HCT116 (cell line): Measurements from ENCODE around the gene IL1RL1. TPM values are rescaled to one million over a fixed set of nuclear protein-coding genes. Genes with fewer than 3 reads are reported as not detected.

ENCODE experiments used
- ATAC-seq: fragments of 200-7000 bp; cut with Tn5 transposase; 2 replicates; pipeline ENCODE4 v1.9.1; 2020; ENCODE audit warnings: mild to moderate bottlenecking, moderate library complexity
- BruUV-seq: library from RNA; stranded (reverse); fragments of 400-500 nt; replicated peaks from 2 replicates; lab custom pipeline; 2021; lab: Mats Ljungman, UMichigan
- CTCF ChIA-PET: fragments of 300-600 bp; sonication (Branson Sonifier 250); formaldehyde crosslinking; loops from one replicate; lab custom pipeline; 2021; ENCODE audit warnings: antibody characterized with exemption; lab: Charles Lee
- POLR2A ChIA-PET: fragments of 300-600, 350-600 bp; sonication (Branson Sonifier 250); formaldehyde crosslinking; loops from one replicate; lab custom pipeline; 2021; ENCODE audit warnings: antibody characterized with exemption; lab: Charles Lee
- RAD21 ChIA-PET, 2 experiments: fragments of 300-600 bp; sonication (Branson Sonifier 250); formaldehyde crosslinking; loops; one replicate each; lab custom pipeline; 2023; ENCODE audit warnings: low total read pairs in 2 of 2; ENCODE audit not compliant: uncharacterized antibody in 2 of 2, unreplicated experiment in 2 of 2, low non-redundant PET in 1 of 2; lab: Charles Lee
- DNase-seq: peaks from one replicate; pipeline ENCODE4 v3.0.0-alpha.2; 2010; ENCODE audit warnings: low read depth, low spot score
- H2AFZ ChIP-seq: fragments of 200-600 bp; shearing (Covaris generic), sonication (generic); 2 replicates; pipeline ENCODE4 v1.6.1; 2017; ENCODE audit warnings: low read depth, mixed run types, mixed read lengths, antibody characterized with exemption, low read length; ENCODE audit not compliant: poor library complexity, severe bottlenecking
- H3K27ac ChIP-seq: 2 replicates; pipeline ENCODE4 v1.5.1; 2012; ENCODE audit warnings: low read depth, low read length
- H3K27me3 ChIP-seq: fragments of 200-600 bp; sonication (generic); 2 replicates; pipeline ENCODE4 v1.6.1; 2016; ENCODE audit warnings: mixed run types, low read length, mixed read lengths; ENCODE audit not compliant: insufficient read depth
- H3K36me3 ChIP-seq, 2 experiments: fragments of 200-500 bp in 1 of 2; fragments of 200-600 bp in 1 of 2; sonication (Bioruptor generic) in 1 of 2; sonication (generic) in 1 of 2; 2 replicates each; pipeline versions ENCODE4 v1.5.1 to v1.6.1; 2014 to 2016; ENCODE audit warnings: low read length in 2 of 2, inconsistent platforms in 1 of 2, mixed read lengths in 1 of 2, mixed run types in 1 of 2; ENCODE audit not compliant: insufficient read depth in 2 of 2, control insufficient read depth in 1 of 2
- H3K4me1 ChIP-seq, 2 experiments: fragments of 200-600 bp in 1 of 2; sonication (generic) in 1 of 2; 2 replicates each; pipeline versions ENCODE4 v1.5.1 to v1.6.1; 2012 to 2017; ENCODE audit warnings: low read length in 2 of 2, inconsistent platforms in 1 of 2, mild to moderate bottlenecking in 1 of 2, mixed read lengths in 1 of 2, mixed run types in 1 of 2, moderate library complexity in 1 of 2; ENCODE audit not compliant: insufficient read depth in 2 of 2, control insufficient read depth in 1 of 2
- H3K4me2 ChIP-seq: fragments of 200-600 bp; sonication (generic); 2 replicates; pipeline ENCODE4 v1.6.1; 2017; ENCODE audit warnings: mixed run types, low read length, mixed read lengths
- H3K4me3 ChIP-seq, 2 experiments: fragments of 200-600 bp in 1 of 2; sonication (generic) in 1 of 2; replicated peaks in 1 of 2; 2 replicates each; pipeline ENCODE4 v1.5.1; 2011 to 2016; ENCODE audit warnings: low read length in 2 of 2, control low read depth in 1 of 2, low read depth in 1 of 2, mild to moderate bottlenecking in 1 of 2, mixed read lengths in 1 of 2, mixed run types in 1 of 2
- H3K79me2 ChIP-seq: fragments of 200-600 bp; sonication (generic); 2 replicates; pipeline ENCODE4 v1.6.1; 2017; ENCODE audit warnings: mild to moderate bottlenecking, mixed run types, low read length, moderate library complexity, mixed read lengths; ENCODE audit not compliant: insufficient read depth
- H3K9ac ChIP-seq: fragments of 200-600 bp; sonication (generic); 2 replicates; pipeline ENCODE4 v1.6.1; 2016; ENCODE audit warnings: low read length, mixed read lengths
- H3K9me2 ChIP-seq: fragments of 200-600 bp; sonication (generic), shearing (Covaris generic); 2 replicates; pipeline ENCODE4 v1.6.1; 2017; ENCODE audit warnings: mixed run types, mild to moderate bottlenecking, moderate library complexity; ENCODE audit not compliant: insufficient read depth
- H3K9me3 ChIP-seq, 2 experiments: fragments of 200-500 bp in 1 of 2; fragments of 200-600 bp in 1 of 2; sonication (Bioruptor generic) in 1 of 2; sonication (generic) in 1 of 2; 2 replicates each; pipeline ENCODE4 v1.6.1; 2014 to 2017; ENCODE audit warnings: low read length in 2 of 2, mixed read lengths in 2 of 2, inconsistent platforms in 1 of 2, low read depth in 1 of 2, mild to moderate bottlenecking in 1 of 2, mixed run types in 1 of 2, moderate library complexity in 1 of 2; ENCODE audit not compliant: control insufficient read depth in 1 of 2, insufficient read depth in 1 of 2
- H4K20me1 ChIP-seq: fragments of 200-600 bp; sonication (generic), shearing (Covaris generic); 2 replicates; pipeline ENCODE4 v1.6.1; 2017; ENCODE audit warnings: mixed run types, mild to moderate bottlenecking, moderate library complexity; ENCODE audit not compliant: insufficient read depth
- CBX3 ChIP-seq: IDR thresholded peaks from 2 replicates; pipeline ENCODE4 v1.6.1; 2012; ENCODE audit warnings: low read depth
- CTCF ChIP-seq, 3 experiments: fragments of 200-600 bp in 1 of 3; sonication (generic) in 1 of 3; IDR thresholded peaks in 2 of 3; conservative IDR thresholded peaks in 1 of 3; 2 replicates each; pipeline ENCODE4 v1.5.1; 2012 to 2017; ENCODE audit warnings: low read depth in 2 of 3, low read length in 2 of 3, antibody characterized with exemption in 1 of 3, borderline replicate concordance in 1 of 3, control low read depth in 1 of 3, mild to moderate bottlenecking in 1 of 3, mixed read lengths in 1 of 3, mixed run types in 1 of 3, moderate library complexity in 1 of 3; ENCODE audit not compliant: insufficient read depth in 1 of 3
- EGR1 ChIP-seq: IDR thresholded peaks from 2 replicates; pipeline ENCODE4 v1.6.1; 2012; ENCODE audit warnings: low read depth
- ELF1 ChIP-seq: IDR thresholded peaks from 2 replicates; pipeline ENCODE4 v1.6.1; 2012; ENCODE audit warnings: low read depth, borderline replicate concordance
- EZH2phosphoT487 ChIP-seq: fragments of 200-600 bp; IDR thresholded peaks from 2 replicates; pipeline ENCODE4 v1.6.1; 2018; ENCODE audit warnings: antibody characterized with exemption, borderline replicate concordance
- FOSL1 ChIP-seq: IDR thresholded peaks from 2 replicates; pipeline ENCODE4 v1.6.1; 2012; ENCODE audit warnings: low read depth
- REST ChIP-seq: IDR thresholded peaks from 2 replicates; pipeline ENCODE4 v1.6.1; 2012; ENCODE audit warnings: low read depth
- SP1 ChIP-seq: IDR thresholded peaks from 2 replicates; pipeline ENCODE4 v1.6.1; 2012; ENCODE audit warnings: low read depth
- TCF7L2 ChIP-seq: IDR thresholded peaks from 2 replicates; pipeline ENCODE4 v1.7.0; 2011; ENCODE audit warnings: borderline replicate concordance, inconsistent platforms; ENCODE audit not compliant: insufficient read depth, insufficient read length; ENCODE audit errors: extremely low read depth
- ZBTB33 ChIP-seq: IDR thresholded peaks from 2 replicates; pipeline ENCODE4 v1.6.1; 2011; ENCODE audit warnings: mild to moderate bottlenecking, low read length, moderate library complexity; ENCODE audit not compliant: insufficient replicate concordance; ENCODE audit errors: extremely low read depth
- ZFX ChIP-seq: fragments of 450-650 bp; IDR thresholded peaks from 2 replicates; pipeline ENCODE4 v1.6.1; 2017
- ZNF274 ChIP-seq: fragments of 200-500 bp; sonication (Bioruptor generic); IDR thresholded peaks from 2 replicates; pipeline ENCODE4 v1.6.1; 2014; ENCODE audit warnings: mild to moderate bottlenecking, low read depth, low read length, inconsistent platforms
- intact Hi-C: fragments of 100-400 bp; cut with micrococcal nuclease; formaldehyde crosslinking; loops from 2 replicates; pipeline ENCODE4 v1.10.0; 2022
- total RNA-seq: library from RNA; stranded (reverse); gene quantifications from one replicate; pipeline ENCODE4 v1.2.1, GENCODE V29; 2021; ENCODE audit not compliant: unreplicated experiment

Gene IL1RL1
- total RNA-seq, 1 experiment from 2014 or later = not detected

GRCh38 chr2:102286041-102286440 is 25.3 kb upstream of the IL1RL1 start:
- BruUV-seq = no TSS peak
- CTCF ChIA-PET = interaction anchor here (1.1 to 1.5 kb wide), 2 partner anchors 16 to 45 kb away, joined by 3 to 6 read pairs; no protein-coding TSS in a partner anchor
- POLR2A ChIA-PET = no interaction called here
- H3K36me3 ChIP-seq = no peaks in the 10 kb centered on the region
- no peak overlapping the region for H3K4me3 ChIP-seq
- DNase-seq (no peak), ATAC-seq (no peak)
- H2AFZ ChIP-seq = no peak overlapping the region
- H3K4me2 ChIP-seq = no peak overlapping the region
- RAD21 ChIA-PET = no interaction called here
- no peaks in the 10 kb centered on the region for H3K9me2 ChIP-seq
- H3K79me2 ChIP-seq = no peaks in the 10 kb centered on the region
- no peak overlapping the region for H3K27ac ChIP-seq
- H3K4me1 ChIP-seq = no peaks in the 10 kb centered on the region
- H4K20me1 ChIP-seq = no peaks in the 10 kb centered on the region
- no peaks in the 10 kb centered on the region for H3K9me3 ChIP-seq
- intact Hi-C loops = no loop called here
- peaks cover 9% of the 10 kb centered on the region; the same call in 1 of the 2 replicates for H3K27me3 ChIP-seq
- TF ChIP-seq ZNF274 (no peak), EZH2phosphoT487 (no peak), EGR1 (no peak), CTCF (IDR thresholded peaks at IDR 0.05 in 2 of 3, conservative IDR thresholded peaks at IDR 0.05 in 1 of 3; ENCODE audit: borderline replicate concordance in 1 of 3, insufficient read depth in 1 of 3, low read depth in 2 of 3, low read length in 2 of 3) (no peak), ELF1 (no peak), ZBTB33 (no peak), TCF7L2 (no peak), REST (no peak), SP1 (no peak), FOSL1 (no peak), ZFX (no peak), CBX3 (no peak)
- no peak overlapping the region for H3K9ac ChIP-seq
